GM21381 (cell line): ENCODE measurements around the gene EML3.
"Not testable (repeated sequence)": the region's sequence is repeated elsewhere in the genome, so short reads cannot be mapped to it uniquely, and the experiment has no call there.

Source experiments
- ATAC-seq: cut with Tn5 transposase; IDR thresholded peaks from one replicate; pipeline ENCODE4 v1.9.1; 2021; ENCODE audit warnings: mild to moderate bottlenecking, moderate library complexity; ENCODE audit not compliant: unreplicated experiment

The EML3 gene

GRCh38 chr11:62621567-62622470 is 9.2 kb upstream of the EML3 start, which contains the start of gene B3GAT3:
Gene B3GAT3, minus strand, starts transcription at chr11:62621986. Its CDS starts 39 bp downstream, at chr11:62621947.
- ATAC-seq: peak; percentile 94

- ATAC-seq: no peak
Measured at GRCh38 chr11:62621027-62621566, 8.5 kb upstream of the EML3 start.

GRCh38 chr11:62616957-62617356 is 4.4 kb upstream of the EML3 start:
- not testable (repeated sequence) for ATAC-seq

GRCh38 chr11:62615521-62615920 is 2.9 kb upstream of the EML3 start:
- ATAC-seq: no peak

DNA sequence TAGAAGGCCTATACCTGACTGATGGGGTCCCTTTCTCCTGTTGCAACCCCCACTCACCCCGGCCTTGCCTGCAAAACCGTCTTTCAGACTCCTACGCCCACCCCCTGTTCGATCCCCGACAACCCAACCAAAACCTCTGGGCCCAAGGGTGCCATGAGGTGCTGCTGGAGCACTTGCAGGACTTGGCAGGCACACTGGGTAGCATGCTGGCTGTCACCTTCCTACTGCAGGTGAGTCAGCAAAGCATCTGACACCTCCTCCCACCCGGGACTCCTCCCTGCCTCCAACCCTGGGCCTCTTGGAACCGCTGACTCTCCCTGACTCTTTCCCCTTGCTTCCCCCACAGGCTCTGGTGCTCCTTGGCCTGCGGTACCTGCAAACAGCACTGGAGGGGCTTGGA is 1.7 kb upstream of the EML3 start:
- ATAC-seq: no peak

DNA sequence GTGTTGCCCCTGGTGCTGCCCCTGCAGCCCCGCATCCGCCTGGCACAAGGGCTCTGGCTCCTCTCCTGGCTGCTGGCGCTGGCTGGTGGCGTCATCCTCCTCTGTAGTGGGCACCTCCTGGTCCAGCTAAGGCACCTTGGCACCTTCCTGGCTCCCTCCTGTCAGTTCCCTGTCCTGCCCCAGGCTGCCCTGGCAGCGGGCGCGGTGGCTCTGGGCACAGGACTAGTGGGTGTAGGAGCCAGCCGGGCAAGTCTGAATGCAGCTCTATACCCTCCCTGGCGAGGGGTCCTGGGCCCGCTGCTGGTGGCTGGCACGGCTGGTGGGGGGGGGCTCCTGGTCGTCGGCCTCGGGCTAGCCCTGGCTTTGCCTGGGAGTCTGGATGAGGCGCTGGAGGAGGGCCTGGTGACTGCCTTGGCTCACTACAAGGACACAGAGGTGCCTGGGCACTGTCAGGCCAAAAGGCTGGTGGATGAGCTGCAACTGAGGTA is 760 bp upstream of the EML3 start:
- ATAC-seq: no peak

DNA sequence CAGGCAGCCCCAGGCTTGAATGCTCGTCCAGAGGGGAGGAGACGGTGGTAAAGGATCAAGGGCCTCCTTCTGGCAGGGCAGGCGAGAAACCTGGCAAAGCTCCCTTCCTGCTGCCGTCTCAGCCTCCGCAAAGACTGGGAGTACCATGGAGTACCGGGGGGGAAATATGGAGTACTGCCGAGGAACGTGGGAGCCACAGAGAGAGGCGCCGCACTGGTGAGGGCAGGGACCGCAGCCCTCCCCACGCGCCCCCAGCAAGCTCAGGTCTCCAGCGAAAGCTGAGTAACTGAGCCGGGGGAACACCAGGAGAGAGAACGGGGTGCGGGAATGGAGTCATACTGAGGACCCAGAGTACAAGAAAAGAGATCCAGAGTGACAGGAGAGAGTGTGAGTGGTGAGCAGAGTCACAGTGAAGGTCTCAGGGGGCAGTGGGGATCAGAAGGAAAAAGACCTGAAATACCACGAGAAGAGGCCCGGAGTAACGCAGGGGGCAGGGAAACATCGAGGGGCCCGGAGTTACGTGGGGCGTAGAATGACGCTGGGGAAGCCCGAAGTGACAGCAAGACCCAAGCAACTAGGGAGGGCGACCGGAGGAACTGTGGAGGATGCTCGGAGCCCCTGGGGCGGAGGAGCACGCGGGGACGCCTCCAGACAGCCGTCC is 740 bp downstream of the EML3 start:
- ATAC-seq: no peak

GRCh38 chr11:62610814-62611704 is 1.5 kb downstream of the EML3 start:
- no peak for ATAC-seq

- no peak for ATAC-seq
Measured at GRCh38 chr11:62610403-62610802, 2.2 kb downstream of the EML3 start.

DNA sequence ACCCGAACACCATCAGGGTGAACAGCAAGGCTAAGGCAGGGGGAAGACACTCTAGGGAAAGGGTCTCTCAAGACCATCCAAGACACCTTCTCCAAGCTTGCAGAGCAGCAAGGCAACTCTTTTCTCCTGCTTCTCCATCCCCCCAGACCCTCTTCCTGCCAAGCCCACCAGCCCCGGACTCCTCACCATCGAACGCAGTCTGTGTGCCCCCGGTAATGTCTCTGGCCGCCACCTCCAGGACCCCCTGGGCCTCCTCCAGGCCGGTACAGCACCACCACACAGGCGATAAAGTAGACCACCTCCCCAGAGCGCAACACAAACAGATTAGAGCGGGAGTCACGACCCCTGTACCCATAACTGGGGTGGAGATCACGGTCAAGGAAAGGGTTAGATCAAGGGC is 3.8 kb downstream of the EML3 start:
- no peak for ATAC-seq

GRCh38 chr11:62607714-62608113 is 4.9 kb downstream of the EML3 start:
- ATAC-seq: no peak

DNA sequence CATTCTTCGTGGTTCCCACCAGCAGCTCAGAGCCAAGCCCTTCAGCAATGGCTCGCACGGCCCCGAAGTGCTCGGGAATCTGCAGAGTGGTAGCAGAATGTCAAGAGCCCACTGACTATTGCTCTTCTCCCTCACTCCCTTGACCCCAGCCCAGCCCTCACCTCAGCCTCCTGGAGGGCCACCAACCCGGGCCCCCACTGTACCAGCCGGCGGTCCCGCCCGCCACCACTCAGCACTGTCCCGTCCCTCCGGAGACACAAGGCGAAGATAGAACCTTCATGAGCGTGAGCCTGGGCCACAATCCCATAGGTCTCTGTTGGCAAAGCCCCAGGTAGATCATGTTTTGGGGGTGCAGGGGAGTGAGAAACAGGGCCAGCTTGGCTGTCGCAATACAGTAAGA is 6.7 kb downstream of the EML3 start:
- ATAC-seq: no peak

GRCh38 chr11:62605467-62605866 is 7.1 kb downstream of the EML3 start:
- ATAC-seq: no peak

DNA sequence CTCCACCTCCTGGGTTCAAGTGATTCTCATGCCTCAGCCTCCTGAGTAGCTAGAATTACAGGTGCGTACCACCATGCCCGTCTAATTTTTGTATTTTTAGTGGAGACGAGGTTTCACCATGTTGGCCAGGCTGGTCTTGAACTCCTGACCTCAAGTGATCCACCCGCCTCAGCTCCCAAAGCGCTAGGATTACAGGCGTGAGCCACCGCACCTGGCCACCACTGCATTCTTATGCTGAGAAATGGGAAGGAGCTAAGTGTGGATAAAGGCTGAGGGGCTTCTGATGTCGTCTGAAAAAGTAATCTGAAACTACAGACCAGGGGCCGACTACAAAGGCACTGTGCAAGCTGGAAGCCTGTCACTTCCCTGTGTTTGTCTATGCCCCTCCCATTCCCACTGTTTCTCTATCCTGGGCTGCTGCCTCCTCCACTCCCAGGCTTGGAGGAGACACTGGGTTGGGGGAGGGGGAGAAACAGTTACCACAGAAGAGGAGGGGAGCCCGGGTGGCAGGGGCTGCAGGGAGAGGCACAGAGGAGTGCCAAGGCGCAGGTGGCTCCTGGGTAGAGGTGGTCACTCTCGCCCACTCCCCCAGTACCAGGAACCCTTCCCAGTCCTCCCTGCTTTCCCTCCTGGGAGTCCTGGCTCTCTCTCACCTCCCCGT is 8.0 kb downstream of the EML3 start:
- no peak for ATAC-seq

DNA sequence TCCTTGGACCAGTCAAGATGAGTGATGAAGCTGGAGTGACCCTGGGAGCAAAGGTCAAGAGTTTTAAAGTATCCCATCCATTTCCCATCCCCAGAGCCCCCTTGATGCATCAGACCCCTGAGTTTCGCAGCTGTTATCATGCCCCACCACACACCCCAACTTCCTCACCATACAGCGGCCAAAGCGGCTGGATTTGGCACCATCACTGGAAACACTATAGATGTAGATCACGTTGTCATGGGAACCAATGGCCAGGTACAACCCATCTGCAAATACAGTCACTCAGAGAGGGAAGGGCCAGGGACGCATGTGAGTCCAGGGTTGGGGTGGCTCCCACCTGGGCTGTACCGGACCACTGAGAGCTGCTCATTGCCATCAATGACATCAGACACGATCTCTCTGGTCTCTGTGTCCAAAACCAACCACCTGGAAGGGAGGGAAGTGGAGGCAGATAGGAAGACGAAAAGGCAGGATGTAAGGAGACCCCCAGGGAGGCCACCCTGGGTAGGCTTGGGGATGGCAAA is 8.7 kb downstream of the EML3 start:
- no peak for ATAC-seq

GRCh38 chr11:62603072-62603408 is 9.5 kb downstream of the EML3 start:
- ATAC-seq: no peak

- ATAC-seq: no peak
Measured at GRCh38 chr11:62602141-62603071, 10.2 kb downstream of the EML3 start.

- peak; percentile 74 for ATAC-seq
Measured at GRCh38 chr11:62601372-62602140, 11.0 kb downstream of the EML3 start, which contains the start of gene MTA2. Gene MTA2, minus strand, starts transcription at chr11:62601865. Its CDS starts 415 bp downstream, at chr11:62601450.
